ENCODE results near the gene TMEM200C. TPM values are rescaled to one million over a fixed set of nuclear protein-coding genes. Genes with fewer than 3 reads are reported as not detected.

Gene TMEM200C
- total and polyA plus RNA-seq, 10 of the 15 experiments (the other 5 are each of a cell fraction or from before 2014, with no cell fraction given), result not detected

DNA sequence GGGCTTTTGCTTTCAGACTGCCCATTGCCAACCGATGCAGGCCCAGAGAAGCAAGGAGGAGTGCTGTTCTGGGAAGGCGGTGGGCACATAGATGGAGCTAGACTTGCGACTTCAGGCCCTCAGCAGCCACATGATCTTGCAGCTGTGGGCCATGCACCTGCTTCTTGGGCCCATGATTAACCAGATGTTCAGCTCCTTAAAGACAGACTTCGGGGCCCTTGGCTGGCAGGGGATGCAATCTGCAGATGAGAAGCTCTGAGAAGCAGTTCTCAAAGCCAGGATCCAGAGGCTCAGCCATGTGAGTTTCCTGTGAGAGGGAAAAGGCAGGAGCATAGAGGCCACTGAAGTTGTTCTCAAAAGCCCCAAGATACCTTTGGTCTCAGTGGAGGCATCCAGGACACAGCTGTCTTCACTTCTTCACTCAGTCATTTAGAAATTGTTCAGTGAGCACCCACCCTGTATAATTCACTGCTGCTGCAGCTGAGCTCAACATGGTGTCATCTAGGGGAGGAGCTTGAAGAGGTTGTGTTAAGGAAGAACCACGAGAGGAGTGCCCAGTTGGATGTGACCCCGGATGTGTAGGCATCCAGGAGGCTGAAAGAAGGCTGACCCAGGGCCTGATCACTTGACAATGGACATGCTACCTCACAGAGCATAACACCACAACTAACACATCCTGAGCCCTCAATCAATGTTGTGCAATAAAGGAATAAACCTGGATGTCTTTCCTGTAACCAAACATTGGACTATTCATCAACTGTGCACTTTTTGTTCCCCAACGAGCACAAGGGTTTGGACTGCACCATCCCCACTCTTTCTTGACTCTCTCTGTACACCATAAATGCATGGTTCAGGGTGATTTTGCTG lies 44.7 kb upstream of the TMEM200C start:
- CTCF ChIA-PET, result no interaction called here
- H3K36me3 ChIP-seq (ENCODE audit: control insufficient read depth in 2 of 2, insufficient read depth in 2 of 2, low read length in 1 of 2), result no peaks in the 10 kb centered on the region
- peaks cover 0 to 2% of the 10 kb centered on the region in 2 experiments; a peak in 1 of 4 replicates for H3K27me3 ChIP-seq (replicated peaks in 1 of 2; ENCODE audit: control insufficient read depth in 2 of 2, insufficient read depth in 2 of 2, low read length in 1 of 2)
- H3K4me2 ChIP-seq (ENCODE audit: control insufficient read depth, insufficient read depth), result no peak overlapping the region
- H3K9me3 ChIP-seq (replicated peaks; ENCODE audit: control insufficient read depth, insufficient read depth, low read length), result no peaks in the 10 kb centered on the region
- no peak overlapping the region for H3K27ac ChIP-seq (ENCODE audit: control insufficient read depth, insufficient read depth)
- no TSS peak for BruUV-seq (replicated peaks)
- WGBS (ENCODE audit: insufficient coverage, insufficient replicate concordance, low lambda C conversion rate, missing lambda C conversion rate), result 51% methylated on average over 7 of the region's 7 CpGs
- H3K4me1 ChIP-seq (ENCODE audit: control insufficient read depth, insufficient read depth, low read length), result no peaks in the 10 kb centered on the region
- H2AFZ ChIP-seq (ENCODE audit: control insufficient read depth, low read depth, low read length), result no peak overlapping the region
- in situ Hi-C loops (cut with MboI) (no loop called here), intact Hi-C loops (cut with micrococcal nuclease; ENCODE audit: unreplicated experiment) (no loop called here)
- no peak for TF ChIP-seq YBX1 (IDR thresholded peaks at IDR 0.05)
- TF ChIP-seq, protein P1, sequence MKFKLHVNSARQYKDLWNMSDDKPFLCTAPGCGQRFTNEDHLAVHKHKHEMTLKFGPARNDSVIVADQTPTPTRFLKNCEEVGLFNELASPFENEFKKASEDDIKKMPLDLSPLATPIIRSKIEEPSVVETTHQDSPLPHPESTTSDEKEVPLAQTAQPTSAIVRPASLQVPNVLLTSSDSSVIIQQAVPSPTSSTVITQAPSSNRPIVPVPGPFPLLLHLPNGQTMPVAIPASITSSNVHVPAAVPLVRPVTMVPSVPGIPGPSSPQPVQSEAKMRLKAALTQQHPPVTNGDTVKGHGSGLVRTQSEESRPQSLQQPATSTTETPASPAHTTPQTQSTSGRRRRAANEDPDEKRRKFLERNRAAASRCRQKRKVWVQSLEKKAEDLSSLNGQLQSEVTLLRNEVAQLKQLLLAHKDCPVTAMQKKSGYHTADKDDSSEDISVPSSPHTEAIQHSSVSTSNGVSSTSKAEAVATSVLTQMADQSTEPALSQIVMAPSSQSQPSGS (IDR thresholded peaks at IDR 0.05; ENCODE audit: low read length), result no peak
- TF ChIP-seq CHD1 (IDR thresholded peaks at IDR 0.05; ENCODE audit: low read depth, low read length), result no peak
- no peak for TF ChIP-seq SIN3A (IDR thresholded peaks at IDR 0.05; ENCODE audit: low read depth, low read length)
- no peak for TF ChIP-seq ZNF274 (IDR thresholded peaks at IDR 0.05; ENCODE audit: insufficient read depth, insufficient read length)
- no peak for TF ChIP-seq TCF7 (IDR thresholded peaks at IDR 0.05; ENCODE audit: borderline replicate concordance)
- TF ChIP-seq PRDM15 (CRISPR knock-in tag; IDR thresholded peaks at IDR 0.05), result no peak
- TF ChIP-seq CHD2 (IDR thresholded peaks at IDR 0.05; ENCODE audit: borderline replicate concordance, low read depth, low read length), result no peak
- H3K79me2 ChIP-seq (ENCODE audit: control insufficient read depth, insufficient read depth, low read length), result no peaks in the 10 kb centered on the region
- DNase-seq (ENCODE audit: low read depth, low spot score), result no peak
- RAD21 ChIA-PET (ENCODE audit: unreplicated experiment), result no interaction called here
- no peak overlapping the region for H3K9ac ChIP-seq (ENCODE audit: control insufficient read depth, insufficient read depth, low read length)
- POLR2A ChIA-PET, result no interaction called here
- H4K20me1 ChIP-seq (ENCODE audit: control insufficient read depth, insufficient read depth), result no peaks in the 10 kb centered on the region
- FAIRE-seq, result no peak
- no peak overlapping the region for H3K4me3 ChIP-seq
- ATAC-seq, result no peak
- SMC1A ChIA-PET (ENCODE audit: uncharacterized antibody, unreplicated experiment), result no interaction called here

All from GM12878 (cell line).